H1 (cell line): ENCODE results near the gene ZNG1C. TPM values are rescaled to one million over a fixed set of nuclear protein-coding genes. Genes with fewer than 3 reads are reported as not detected.
"Not testable (repeated sequence)": the region's sequence is repeated elsewhere in the genome, so short reads cannot be mapped to it uniquely, and the experiment has no call there.

Experiments used
- CTCF ChIA-PET: fragments of 300-600 bp; sonication (Branson Sonifier 250); formaldehyde crosslinking; loops from one replicate; lab custom pipeline; 2021; ENCODE audit not compliant: partially characterized antibody; lab: Charles Lee
- POLR2A ChIA-PET: fragments of 300-600 bp; sonication (Branson Sonifier 250); formaldehyde crosslinking; loops from one replicate; lab custom pipeline; 2021; ENCODE audit warnings: inconsistent platforms; ENCODE audit not compliant: partially characterized antibody; lab: Charles Lee
- DNase-seq, 2 experiments: peaks; one replicate each; pipeline versions ENCODE4 v3.0.0 to v3.0.0-alpha.2; 2010 to 2022; ENCODE audit warnings: low spot score in 2 of 2, low read depth in 1 of 2, mixed read lengths in 1 of 2
- FAIRE-seq: peaks from 2 replicates; lab custom pipeline; 2011; peaks lifted over from hg19 to GRCh38; lab: Jason Lieb, UNC
- H2AFZ ChIP-seq: 2 replicates; pipeline ENCODE4 v1.8.1; 2012; ENCODE audit warnings: low read length, inconsistent platforms
- H2AK5ac ChIP-seq: 2 replicates; pipeline ENCODE4 v1.6.1; 2013; ENCODE audit warnings: low read depth, low read length
- H2BK120ac ChIP-seq: replicated peaks from 2 replicates; pipeline ENCODE3; 2013; ENCODE audit warnings: low read depth, low read length, inconsistent platforms
- H2BK12ac ChIP-seq: 2 replicates; pipeline ENCODE4 v1.6.1; 2013; ENCODE audit warnings: low read depth, low read length
- H2BK15ac ChIP-seq: 2 replicates; pipeline ENCODE4 v1.6.1; 2013; ENCODE audit warnings: low read length
- H2BK20ac ChIP-seq: 2 replicates; pipeline ENCODE4 v1.6.1; 2013; ENCODE audit warnings: low read length
- H2BK5ac ChIP-seq: 2 replicates; pipeline ENCODE4 v1.6.1; 2013; ENCODE audit warnings: low read depth, low read length
- H3K14ac ChIP-seq: 2 replicates; pipeline ENCODE4 v1.6.1; 2013; ENCODE audit warnings: inconsistent platforms; ENCODE audit not compliant: insufficient read length
- H3K18ac ChIP-seq: 2 replicates; pipeline ENCODE4 v1.6.1; 2013; ENCODE audit warnings: low read length; ENCODE audit errors: extremely low read depth
- H3K23ac ChIP-seq: 2 replicates; pipeline ENCODE4 v1.6.1; 2013; ENCODE audit warnings: inconsistent platforms; ENCODE audit not compliant: insufficient read length
- H3K23me2 ChIP-seq: 2 replicates; pipeline ENCODE4 v1.6.1; 2013; ENCODE audit warnings: low read depth, low read length
- H3K27ac ChIP-seq: 2 replicates; pipeline ENCODE4 v1.6.1; 2011; ENCODE audit warnings: low read depth, low read length, inconsistent platforms
- H3K27me3 ChIP-seq, 4 experiments: replicated peaks in 1 of 4; 1 replicate in 1 of 4; 2 replicates in 3 of 4; pipeline versions ENCODE4 v1.6.1 to v1.8.1; 2011 to 2013; ENCODE audit warnings: low read length in 3 of 4, mild to moderate bottlenecking in 3 of 4, inconsistent platforms in 2 of 4, mixed read lengths in 2 of 4, moderate library complexity in 1 of 4; ENCODE audit not compliant: control insufficient read depth in 3 of 4, insufficient read depth in 3 of 4; ENCODE audit errors: extremely low read depth in 1 of 4
- H3K36me3 ChIP-seq, 4 experiments: 2 replicates each; pipeline versions ENCODE4 v1.6.1 to v1.8.1; 2011 to 2013; ENCODE audit warnings: mild to moderate bottlenecking in 4 of 4, low read length in 3 of 4, moderate library complexity in 2 of 4, control low read depth in 1 of 4, inconsistent platforms in 1 of 4; ENCODE audit not compliant: insufficient read depth in 4 of 4, control insufficient read depth in 2 of 4
- H3K4ac ChIP-seq: replicated peaks from 2 replicates; pipeline ENCODE3; 2013; ENCODE audit warnings: low read length, low read depth, mixed read lengths, inconsistent platforms; ENCODE audit not compliant: insufficient read length
- H3K4me1 ChIP-seq, 4 experiments: replicated peaks in 1 of 4; 1 replicate in 1 of 4; 2 replicates in 3 of 4; pipeline versions ENCODE4 v1.6.1 to v1.8.1; 2011 to 2013; ENCODE audit warnings: low read length in 3 of 4, inconsistent platforms in 2 of 4, mixed read lengths in 1 of 4; ENCODE audit not compliant: insufficient read depth in 4 of 4, control insufficient read depth in 3 of 4
- H3K4me2 ChIP-seq, 2 experiments: 2 replicates each; pipeline versions ENCODE4 v1.6.1 to v1.8.1; 2011 to 2013; ENCODE audit warnings: low read depth in 2 of 2, low read length in 2 of 2, control low read depth in 1 of 2, inconsistent platforms in 1 of 2, mild to moderate bottlenecking in 1 of 2; ENCODE audit not compliant: insufficient read depth in 1 of 2
- H3K4me3 ChIP-seq, 4 experiments: fragments of 200-600, 300-600 bp in 1 of 4; sonication (generic), shearing (Covaris generic), sonication (Bioruptor Twin) in 1 of 4; 2 replicates each; pipeline versions ENCODE4 v1.5.1 to v1.8.1; 2011 to 2016; ENCODE audit warnings: low read length in 4 of 4, low read depth in 3 of 4, control low read depth in 2 of 4, inconsistent platforms in 2 of 4, mild to moderate bottlenecking in 2 of 4, mixed read lengths in 1 of 4, moderate library complexity in 1 of 4; ENCODE audit not compliant: insufficient read depth in 2 of 4; ENCODE audit errors: extremely low read depth in 1 of 4
- H3K56ac ChIP-seq: replicated peaks from 2 replicates; pipeline ENCODE3; 2013; ENCODE audit warnings: low read depth, mild to moderate bottlenecking, mixed read lengths, low read length, inconsistent platforms; ENCODE audit not compliant: insufficient read length
- H3K79me1 ChIP-seq: 2 replicates; pipeline ENCODE4 v1.6.1; 2013; ENCODE audit warnings: low read depth, low read length, control low read depth
- H3K79me2 ChIP-seq, 2 experiments: 2 replicates each; pipeline versions ENCODE4 v1.6.1 to v1.8.1; 2012 to 2013; ENCODE audit warnings: low read length in 2 of 2, mild to moderate bottlenecking in 2 of 2, inconsistent platforms in 1 of 2; ENCODE audit not compliant: insufficient read depth in 2 of 2, control insufficient read depth in 1 of 2
- H3K9ac ChIP-seq, 4 experiments: replicated peaks in 1 of 4; 1 replicate in 1 of 4; 2 replicates in 3 of 4; pipeline versions ENCODE4 v1.6.1 to v1.8.1; 2011 to 2013; ENCODE audit warnings: low read depth in 3 of 4, low read length in 3 of 4, control low read depth in 2 of 4, mild to moderate bottlenecking in 2 of 4, moderate library complexity in 2 of 4, inconsistent platforms in 1 of 4; ENCODE audit errors: extremely low read depth in 1 of 4
- H3K9me3 ChIP-seq, 2 experiments: 2 replicates each; pipeline versions ENCODE4 v1.6.1 to v1.8.1; 2012 to 2013; ENCODE audit warnings: mild to moderate bottlenecking in 2 of 2, moderate library complexity in 2 of 2, control low read depth in 1 of 2, inconsistent platforms in 1 of 2, low read depth in 1 of 2, low read length in 1 of 2, mixed read lengths in 1 of 2; ENCODE audit not compliant: insufficient read depth in 2 of 2
- H4K20me1 ChIP-seq, 2 experiments: replicated peaks in 1 of 2; 2 replicates each; pipeline versions ENCODE3 to v1.8.1; 2011 to 2013; ENCODE audit warnings: inconsistent platforms in 2 of 2, low read length in 2 of 2, mild to moderate bottlenecking in 1 of 2; ENCODE audit not compliant: insufficient read depth in 2 of 2, control insufficient read depth in 1 of 2
- H4K5ac ChIP-seq: 2 replicates; pipeline ENCODE4 v1.6.1; 2013; ENCODE audit warnings: low read length, low read depth, mixed read lengths, inconsistent platforms; ENCODE audit not compliant: insufficient read length
- H4K8ac ChIP-seq: 2 replicates; pipeline ENCODE4 v1.8.0; 2013; ENCODE audit warnings: mild to moderate bottlenecking, moderate library complexity, low read length, inconsistent platforms; ENCODE audit not compliant: insufficient read depth; ENCODE audit errors: extremely low read depth
- H4K91ac ChIP-seq: replicated peaks from 2 replicates; pipeline ENCODE3; 2013; ENCODE audit warnings: low read length, mixed read lengths, inconsistent platforms; ENCODE audit not compliant: insufficient read length
- WGBS, 2 experiments: shearing (Covaris generic) in 1 of 2; methylation state at CpG; one replicate each; pipeline versions ENCODE4 v1.1.6 to v1.1.7; 2013 to 2015; ENCODE audit warnings: low lambda C conversion rate in 2 of 2, mixed read lengths in 2 of 2, inconsistent platforms in 1 of 2, low coverage in 1 of 2, missing lambda C conversion rate in 1 of 2; ENCODE audit not compliant: insufficient replicate concordance in 2 of 2, insufficient coverage in 1 of 2, insufficient read length in 1 of 2; ENCODE audit errors: extremely low coverage in 1 of 2, missing lambda C conversion rate in 1 of 2; 5-methylcytosine and 5-hydroxymethylcytosine counted together
- polyA plus RNA-seq, 7 experiments: library from polyadenylated mRNA; depleted of rRNA in 3 of 7; stranded (reverse) in 5 of 7; unstranded in 2 of 7; fragments of >200 nt in 5 of 7; fragments of 200-250 nt in 2 of 7; gene quantifications; 1 replicate in 5 of 7; 2 replicates in 1 of 7; 4 replicates in 1 of 7; pipeline versions ENCODE4 v1.2.1 to v1.2.3, GENCODE V29; 2011 to 2013; ENCODE audit warnings: missing spikeins in 2 of 7, mixed read lengths in 2 of 7
- total RNA-seq: library from RNA; stranded (reverse); fragmentation: NEBNext Ultra II Directional; extraction: Animal tissue kit (Norgen Biotek cat#: 25700); gene quantifications from 2 replicates; pipeline ENCODE4 v1.2.1, GENCODE V29; 2021

The ZNG1C gene
- total and polyA plus RNA-seq, 2 of the 8 experiments (the other 6 are each of a cell fraction or from before 2014, with no cell fraction given) = 12.9 to 17.2 TPM

GRCh38 chr9:68324518-68324917 is 82.7 kb downstream of the ZNG1C start:
- H3K9me3 ChIP-seq, FAIRE-seq, DNase-seq, H2AK5ac ChIP-seq, H3K18ac ChIP-seq, H2BK5ac ChIP-seq, H4K91ac ChIP-seq, H3K4ac ChIP-seq, H4K20me1 ChIP-seq, H3K79me2 ChIP-seq, H3K27me3 ChIP-seq, H3K4me3 ChIP-seq, H3K36me3 ChIP-seq, POLR2A ChIA-PET, H2BK20ac ChIP-seq, CTCF ChIA-PET, H3K56ac ChIP-seq, H2AFZ ChIP-seq, H2BK120ac ChIP-seq, H4K5ac ChIP-seq, H3K14ac ChIP-seq, H3K23ac ChIP-seq, H3K23me2 ChIP-seq, H3K9ac ChIP-seq, H3K79me1 ChIP-seq, H4K8ac ChIP-seq, H2BK12ac ChIP-seq, H3K4me1 ChIP-seq, H3K27ac ChIP-seq, H3K4me2 ChIP-seq, H2BK15ac ChIP-seq: not testable (repeated sequence)
- no CpG with 5 or more reads among the region's 20 CpGs for WGBS, 2 experiments

DNA sequence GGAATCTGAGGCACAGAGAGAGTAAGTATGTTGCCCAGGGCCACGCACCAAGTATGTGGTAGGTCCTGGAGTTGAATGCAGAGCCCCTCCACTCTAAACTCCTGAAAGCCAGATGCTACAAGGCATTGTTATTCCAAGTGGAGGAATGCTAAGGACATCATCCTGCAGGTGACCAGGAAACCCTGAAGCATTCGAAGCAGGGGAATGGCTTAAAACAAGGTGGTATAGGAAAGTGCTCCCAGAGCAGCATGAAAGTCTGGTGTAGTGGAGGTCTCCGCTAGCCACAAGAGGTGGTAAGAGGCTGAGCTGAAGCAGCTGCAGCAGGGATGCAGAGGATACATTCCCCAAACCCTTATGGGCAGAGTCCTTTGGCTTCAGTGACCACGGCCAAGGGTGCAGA is 87.3 kb downstream of the ZNG1C start:
- not testable (repeated sequence) for FAIRE-seq, H2BK20ac ChIP-seq

More for the DNA sequence above, 87.3 kb downstream of the ZNG1C start:
- H3K9ac ChIP-seq, H3K4ac ChIP-seq, H2BK5ac ChIP-seq, POLR2A ChIA-PET, H3K36me3 ChIP-seq, H3K23me2 ChIP-seq, H3K18ac ChIP-seq, DNase-seq, H3K56ac ChIP-seq, H3K4me2 ChIP-seq, H3K4me3 ChIP-seq, H4K91ac ChIP-seq, H3K14ac ChIP-seq, H3K23ac ChIP-seq, H3K4me1 ChIP-seq, H4K8ac ChIP-seq, H4K20me1 ChIP-seq, H3K27ac ChIP-seq, H2BK12ac ChIP-seq, H2AFZ ChIP-seq, H2BK120ac ChIP-seq, H3K9me3 ChIP-seq, H2BK15ac ChIP-seq, CTCF ChIA-PET, H2AK5ac ChIP-seq, H3K27me3 ChIP-seq, H3K79me2 ChIP-seq, H3K79me1 ChIP-seq, H4K5ac ChIP-seq: not testable (repeated sequence)
- WGBS, 2 experiments = 77% methylated on average over 2 of the region's 4 CpGs; no CpG with 5 or more reads in 1 of the 2 experiments
